ENCODE measurements around the gene PSMB3.

Gene PSMB3

DNA sequence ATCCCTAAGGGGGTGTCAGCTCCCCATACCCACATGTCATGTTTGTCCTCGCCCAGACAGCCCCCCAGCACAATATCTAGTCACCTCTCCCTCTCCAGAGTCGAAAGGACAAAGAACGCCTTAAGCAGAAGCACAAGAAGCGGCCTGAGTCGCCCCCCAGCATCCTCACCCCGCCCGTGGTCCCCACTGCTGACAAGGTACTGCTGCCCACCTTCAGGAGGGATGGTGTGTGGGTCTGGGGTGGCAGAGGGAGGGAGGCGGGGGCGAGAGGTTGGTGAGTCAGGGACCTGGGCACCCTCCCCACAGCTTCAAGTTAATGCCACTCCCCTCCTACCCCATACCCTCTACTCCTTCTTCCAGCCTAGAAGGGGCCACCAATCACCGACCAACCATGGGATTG, 39.9 kb upstream of the PSMB3 start:
- Histone ChIP-seq H3K9me3 (ENCODE audit: control insufficient read depth, low read length) (no peaks in the 10 kb centered on the region), H4K8ac (ENCODE audit: low read length) (no peak overlapping the region), H3K27me3 (ENCODE audit: control insufficient read depth in 1 of 2, insufficient read depth in 1 of 2, low read length in 2 of 2) (no peaks in the 10 kb centered on the region), H3K23ac (ENCODE audit: low read length in 2 of 2) (no peak overlapping the region), H3K4me3 (ENCODE audit: insufficient read depth in 1 of 2, low read depth in 1 of 2, low read length in 2 of 2) (no peak overlapping the region), H2BK15ac (ENCODE audit: low read depth, poor library complexity, severe bottlenecking) (no peak overlapping the region), H3K18ac (ENCODE audit: low read depth in 1 of 2, low read length in 2 of 2) (no peak overlapping the region), H2BK5ac (ENCODE audit: low read depth, low read length, poor library complexity, severe bottlenecking) (no peak overlapping the region), H2AFZ (ENCODE audit: low read depth, low read length) (no peak overlapping the region), H3K14ac (ENCODE audit: low read length in 2 of 2) (no peak overlapping the region), H2BK12ac (ENCODE audit: low read length in 2 of 2) (no peak overlapping the region), H3K4me2 (ENCODE audit: low read length, poor library complexity, severe bottlenecking) (no peak overlapping the region), H3K4me1 (ENCODE audit: control insufficient read depth, insufficient read depth, low read depth, low read length) (peaks cover 30% of the 10 kb centered on the region), H3K9ac (ENCODE audit: low read length) (no peak overlapping the region), H3K36me3 (ENCODE audit: control insufficient read depth in 1 of 2, insufficient read depth in 2 of 2, low read depth in 1 of 2, low read length in 2 of 2) (peaks cover 68 to 93% of the 10 kb centered on the region in 2 experiments), H3K27ac (ENCODE audit: low read length, poor library complexity, severe bottlenecking) (no peak overlapping the region), H4K91ac (ENCODE audit: low read length) (no peak overlapping the region), H3K79me1 (replicated peaks; ENCODE audit: low read length, poor library complexity, severe bottlenecking) (peaks cover 24% of the 10 kb centered on the region), H2AK5ac (ENCODE audit: low read length, severe bottlenecking) (no peak overlapping the region), H3K4ac (ENCODE audit: low read depth in 1 of 2, low read length in 2 of 2) (no peak overlapping the region), H2BK120ac (ENCODE audit: low read depth, low read length) (no peak overlapping the region)
- DNase-seq = no peak
- 85% methylated on average over 2 of the region's 10 CpGs for WGBS

DNA sequence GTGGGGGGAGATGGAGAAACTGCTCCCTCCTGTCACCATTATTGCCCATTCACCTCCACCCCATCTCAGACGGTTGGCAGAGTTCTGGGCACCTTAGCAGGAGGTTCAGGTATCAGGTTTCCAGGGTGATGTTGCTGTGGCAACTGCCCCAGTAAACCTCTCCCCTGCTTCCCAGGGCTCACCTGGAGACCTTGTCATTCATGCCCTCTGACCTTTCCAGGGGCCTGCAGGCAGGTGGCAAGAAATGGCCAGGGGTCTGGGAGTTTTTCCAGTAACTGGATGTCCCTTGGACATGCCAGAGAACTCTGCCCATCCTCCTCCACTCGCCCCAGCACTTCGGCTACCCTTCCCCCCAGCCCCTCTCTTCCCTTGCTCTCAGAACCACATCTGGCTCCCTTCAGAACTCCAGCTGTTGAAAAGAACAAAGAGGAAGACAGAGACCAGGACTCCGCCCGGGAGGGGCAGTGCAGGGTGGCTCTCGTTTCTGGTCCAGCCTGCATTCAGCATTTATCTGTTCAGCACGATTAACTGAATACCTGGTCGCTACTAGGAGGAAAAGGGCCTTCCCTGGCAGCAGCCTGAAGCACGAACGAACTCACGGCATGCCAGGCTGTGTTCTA, 39.0 kb upstream of the PSMB3 start:
- Histone ChIP-seq H3K4me1 (ENCODE audit: control insufficient read depth, insufficient read depth, low read depth, low read length) (peaks cover 28% of the 10 kb centered on the region), H3K79me1 (replicated peaks; ENCODE audit: low read length, poor library complexity, severe bottlenecking) (peaks cover 16% of the 10 kb centered on the region), H2BK15ac (ENCODE audit: low read depth, poor library complexity, severe bottlenecking) (no peak overlapping the region), H3K36me3 (ENCODE audit: control insufficient read depth in 1 of 2, insufficient read depth in 2 of 2, low read depth in 1 of 2, low read length in 2 of 2) (peaks cover 69 to 93% of the 10 kb centered on the region in 2 experiments), H3K4me2 (ENCODE audit: low read length, poor library complexity, severe bottlenecking) (no peak overlapping the region), H3K14ac (ENCODE audit: low read length in 2 of 2) (no peak overlapping the region), H2AFZ (ENCODE audit: low read depth, low read length) (no peak overlapping the region), H2BK120ac (ENCODE audit: low read depth, low read length) (no peak overlapping the region), H3K4ac (ENCODE audit: low read depth in 1 of 2, low read length in 2 of 2) (no peak overlapping the region), H3K27ac (ENCODE audit: low read length, poor library complexity, severe bottlenecking) (no peak overlapping the region), H3K23ac (ENCODE audit: low read length in 2 of 2) (peak overlapping the region in 1 of 2 experiments; percentile 32), H4K8ac (ENCODE audit: low read length) (no peak overlapping the region), H2BK12ac (ENCODE audit: low read length in 2 of 2) (no peak overlapping the region), H3K18ac (ENCODE audit: low read depth in 1 of 2, low read length in 2 of 2) (no peak overlapping the region), H3K9ac (ENCODE audit: low read length) (no peak overlapping the region), H3K4me3 (ENCODE audit: insufficient read depth in 1 of 2, low read depth in 1 of 2, low read length in 2 of 2) (no peak overlapping the region), H2AK5ac (ENCODE audit: low read length, severe bottlenecking) (no peak overlapping the region), H3K9me3 (ENCODE audit: control insufficient read depth, low read length) (no peaks in the 10 kb centered on the region), H2BK5ac (ENCODE audit: low read depth, low read length, poor library complexity, severe bottlenecking) (no peak overlapping the region), H3K27me3 (ENCODE audit: control insufficient read depth in 1 of 2, insufficient read depth in 1 of 2, low read length in 2 of 2) (no peaks in the 10 kb centered on the region), H4K91ac (ENCODE audit: low read length) (no peak overlapping the region)
- DNase-seq = no peak
- WGBS = 93% methylated on average over 8 of the region's 11 CpGs

DNA sequence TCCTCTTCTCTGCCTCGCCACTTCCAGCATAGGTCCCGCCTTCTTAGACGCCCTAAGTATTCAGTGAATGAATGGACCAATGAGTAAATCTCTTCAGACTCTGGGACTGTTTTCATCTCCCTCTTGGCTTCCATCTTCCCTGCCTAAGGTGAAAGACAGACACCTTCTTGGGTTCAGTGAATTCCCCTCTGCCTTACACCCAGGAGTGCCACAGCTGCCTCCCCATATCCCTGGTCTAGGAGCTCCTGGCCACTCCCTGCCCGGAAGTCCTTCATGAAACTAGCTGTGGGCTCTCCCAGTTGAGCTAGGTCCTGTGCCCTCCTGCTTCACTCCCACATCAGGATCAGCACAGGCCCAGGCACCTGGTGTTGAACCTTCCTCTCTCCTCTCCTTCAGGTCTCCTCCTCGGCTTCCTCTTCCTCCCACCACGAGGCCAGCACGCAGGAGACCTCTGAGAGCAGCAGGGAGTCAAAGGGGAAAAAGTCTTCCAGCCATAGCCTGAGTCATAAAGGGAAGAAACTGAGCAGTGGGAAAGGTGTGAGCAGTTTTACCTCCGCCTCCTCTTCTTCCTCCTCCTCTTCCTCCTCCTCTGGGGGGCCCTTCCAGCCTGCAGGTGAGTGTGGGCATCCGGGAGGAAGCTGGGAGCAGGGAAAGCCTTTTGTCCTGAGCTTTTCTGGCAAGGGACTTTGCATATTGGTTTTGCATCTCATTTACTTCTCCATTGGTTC, 37.2 kb upstream of the PSMB3 start:
- H4K8ac ChIP-seq (ENCODE audit: low read length) = no peak overlapping the region
- no peak overlapping the region for H2BK5ac ChIP-seq (ENCODE audit: low read depth, low read length, poor library complexity, severe bottlenecking)
- H4K91ac ChIP-seq (ENCODE audit: low read length) = no peak overlapping the region
- H3K18ac ChIP-seq (ENCODE audit: low read depth in 1 of 2, low read length in 2 of 2) = no peak overlapping the region
- peaks cover 13% of the 10 kb centered on the region for H3K79me1 ChIP-seq (replicated peaks; ENCODE audit: low read length, poor library complexity, severe bottlenecking)
- no peak overlapping the region for H2AFZ ChIP-seq (ENCODE audit: low read depth, low read length)
- H3K36me3 ChIP-seq (ENCODE audit: control insufficient read depth in 1 of 2, insufficient read depth in 2 of 2, low read depth in 1 of 2, low read length in 2 of 2) = peaks cover 75 to 87% of the 10 kb centered on the region in 2 experiments
- no peaks in the 10 kb centered on the region for H3K27me3 ChIP-seq (ENCODE audit: control insufficient read depth in 1 of 2, insufficient read depth in 1 of 2, low read length in 2 of 2)
- H2BK120ac ChIP-seq (ENCODE audit: low read depth, low read length) = no peak overlapping the region
- H2BK15ac ChIP-seq (ENCODE audit: low read depth, poor library complexity, severe bottlenecking) = no peak overlapping the region
- no peak for DNase-seq
- H3K9ac ChIP-seq (ENCODE audit: low read length) = no peak overlapping the region
- WGBS = 93% methylated on average over 4 of the region's 9 CpGs
- peaks cover 16% of the 10 kb centered on the region for H3K4me1 ChIP-seq (ENCODE audit: control insufficient read depth, insufficient read depth, low read depth, low read length)
- no peak overlapping the region for H3K4me2 ChIP-seq (ENCODE audit: low read length, poor library complexity, severe bottlenecking)
- no peak overlapping the region for H3K23ac ChIP-seq (ENCODE audit: low read length in 2 of 2)
- no peak overlapping the region for H3K27ac ChIP-seq (ENCODE audit: low read length, poor library complexity, severe bottlenecking)
- no peak overlapping the region for H3K14ac ChIP-seq (ENCODE audit: low read length in 2 of 2)
- H2AK5ac ChIP-seq (ENCODE audit: low read length, severe bottlenecking) = no peak overlapping the region
- H3K9me3 ChIP-seq (ENCODE audit: control insufficient read depth, low read length) = no peaks in the 10 kb centered on the region
- no peak overlapping the region for H2BK12ac ChIP-seq (ENCODE audit: low read length in 2 of 2)
- H3K4me3 ChIP-seq (ENCODE audit: insufficient read depth in 1 of 2, low read depth in 1 of 2, low read length in 2 of 2) = no peak overlapping the region
- no peak overlapping the region for H3K4ac ChIP-seq (ENCODE audit: low read depth in 1 of 2, low read length in 2 of 2)

DNA sequence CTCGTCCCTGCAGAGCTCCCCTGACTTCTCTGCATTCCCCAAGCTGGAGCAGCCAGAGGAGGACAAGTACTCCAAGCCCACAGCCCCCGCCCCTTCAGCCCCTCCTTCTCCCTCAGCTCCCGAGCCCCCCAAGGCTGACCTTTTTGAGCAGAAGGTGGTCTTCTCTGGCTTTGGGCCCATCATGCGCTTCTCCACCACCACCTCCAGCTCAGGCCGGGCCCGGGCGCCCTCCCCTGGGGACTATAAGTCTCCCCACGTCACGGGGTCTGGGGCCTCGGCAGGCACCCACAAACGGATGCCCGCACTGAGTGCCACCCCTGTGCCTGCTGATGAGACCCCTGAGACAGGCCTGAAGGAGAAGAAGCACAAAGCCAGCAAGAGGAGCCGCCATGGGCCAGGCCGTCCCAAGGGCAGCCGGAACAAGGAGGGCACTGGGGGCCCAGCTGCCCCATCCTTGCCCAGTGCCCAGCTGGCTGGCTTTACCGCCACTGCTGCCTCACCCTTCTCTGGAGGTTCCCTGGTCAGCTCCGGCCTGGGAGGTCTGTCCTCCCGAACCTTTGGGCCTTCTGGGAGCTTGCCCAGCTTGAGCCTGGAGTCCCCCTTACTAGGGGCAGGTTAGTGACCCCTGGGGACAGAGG, 36.1 kb upstream of the PSMB3 start:
- Histone ChIP-seq H3K23ac (ENCODE audit: low read length in 2 of 2) (no peak overlapping the region), H3K9me3 (ENCODE audit: control insufficient read depth, low read length) (no peaks in the 10 kb centered on the region), H4K8ac (ENCODE audit: low read length) (no peak overlapping the region), H3K36me3 (ENCODE audit: control insufficient read depth in 1 of 2, insufficient read depth in 2 of 2, low read depth in 1 of 2, low read length in 2 of 2) (peaks cover 79 to 89% of the 10 kb centered on the region in 2 experiments), H3K4me3 (ENCODE audit: insufficient read depth in 1 of 2, low read depth in 1 of 2, low read length in 2 of 2) (no peak overlapping the region), H3K27me3 (ENCODE audit: control insufficient read depth in 1 of 2, insufficient read depth in 1 of 2, low read length in 2 of 2) (no peaks in the 10 kb centered on the region), H3K79me1 (replicated peaks; ENCODE audit: low read length, poor library complexity, severe bottlenecking) (peaks cover 11% of the 10 kb centered on the region), H2BK120ac (ENCODE audit: low read depth, low read length) (no peak overlapping the region), H3K14ac (ENCODE audit: low read length in 2 of 2) (no peak overlapping the region), H2BK5ac (ENCODE audit: low read depth, low read length, poor library complexity, severe bottlenecking) (no peak overlapping the region), H3K9ac (ENCODE audit: low read length) (no peak overlapping the region), H2BK12ac (ENCODE audit: low read length in 2 of 2) (no peak overlapping the region), H3K4ac (ENCODE audit: low read depth in 1 of 2, low read length in 2 of 2) (no peak overlapping the region), H3K4me2 (ENCODE audit: low read length, poor library complexity, severe bottlenecking) (no peak overlapping the region), H2AK5ac (ENCODE audit: low read length, severe bottlenecking) (no peak overlapping the region), H3K27ac (ENCODE audit: low read length, poor library complexity, severe bottlenecking) (no peak overlapping the region), H4K91ac (ENCODE audit: low read length) (no peak overlapping the region), H2BK15ac (ENCODE audit: low read depth, poor library complexity, severe bottlenecking) (no peak overlapping the region), H3K18ac (ENCODE audit: low read depth in 1 of 2, low read length in 2 of 2) (no peak overlapping the region), H2AFZ (ENCODE audit: low read depth, low read length) (no peak overlapping the region), H3K4me1 (ENCODE audit: control insufficient read depth, insufficient read depth, low read depth, low read length) (peaks cover 8% of the 10 kb centered on the region)
- DNase-seq = no peak
- 94% methylated on average over 18 of the region's 18 CpGs for WGBS

All from mesenchymal stem cell (in vitro differentiated cells and primary cell).